Chondrocyte (in vitro differentiated cells): ENCODE measurements around the gene ELF2. TPM values are rescaled to one million over a fixed set of nuclear protein-coding genes. Genes with fewer than 3 reads are reported as not detected.
"Not testable (repeated sequence)": the region's sequence is repeated elsewhere in the genome, so short reads cannot be mapped to it uniquely, and the experiment has no call there.

Source experiments
- DNase-seq: peaks from one replicate; pipeline ENCODE4 v3.0.0; 2021; ENCODE audit warnings: mixed read lengths, low spot score
- H3K27ac Mint-ChIP-seq: one replicate; pipeline ENCODE4 v1.8.0; 2021; ENCODE audit warnings: mild to moderate bottlenecking, moderate library complexity, mixed read lengths; ENCODE audit not compliant: unreplicated experiment
- H3K27me3 Mint-ChIP-seq: 2 replicates; pipeline ENCODE4 v1.8.0; 2021; ENCODE audit warnings: low read depth, mixed read lengths
- H3K36me3 Mint-ChIP-seq: 2 replicates; pipeline ENCODE4 v1.8.0; 2021; ENCODE audit warnings: low read depth, mixed read lengths
- H3K4me1 Mint-ChIP-seq: 2 replicates; pipeline ENCODE4 v1.8.0; 2021; ENCODE audit warnings: low read depth, mild to moderate bottlenecking, mixed read lengths
- H3K4me3 Mint-ChIP-seq: one replicate; pipeline ENCODE4 v1.8.0; 2021; ENCODE audit warnings: mild to moderate bottlenecking, moderate library complexity, mixed read lengths; ENCODE audit not compliant: unreplicated experiment
- H3K9me3 Mint-ChIP-seq: 2 replicates; pipeline ENCODE4 v1.8.0; 2021; ENCODE audit warnings: low read depth, mixed read lengths
- total RNA-seq: library from RNA; stranded (reverse); gene quantifications from 3 replicates; pipeline ENCODE4 v1.2.1, GENCODE V29; 2021
- TF ChIP-seq, protein P1 (sequence below): fragments of 200-600 bp; sonication (generic); IDR thresholded peaks from 2 replicates; pipeline ENCODE4 v1.5.0; 2021; ENCODE audit warnings: antibody characterized with exemption, mild to moderate bottlenecking, moderate library complexity

Gene ELF2
- total RNA-seq, 1 donor from 2014 or later, result 30.2 TPM

DNA sequence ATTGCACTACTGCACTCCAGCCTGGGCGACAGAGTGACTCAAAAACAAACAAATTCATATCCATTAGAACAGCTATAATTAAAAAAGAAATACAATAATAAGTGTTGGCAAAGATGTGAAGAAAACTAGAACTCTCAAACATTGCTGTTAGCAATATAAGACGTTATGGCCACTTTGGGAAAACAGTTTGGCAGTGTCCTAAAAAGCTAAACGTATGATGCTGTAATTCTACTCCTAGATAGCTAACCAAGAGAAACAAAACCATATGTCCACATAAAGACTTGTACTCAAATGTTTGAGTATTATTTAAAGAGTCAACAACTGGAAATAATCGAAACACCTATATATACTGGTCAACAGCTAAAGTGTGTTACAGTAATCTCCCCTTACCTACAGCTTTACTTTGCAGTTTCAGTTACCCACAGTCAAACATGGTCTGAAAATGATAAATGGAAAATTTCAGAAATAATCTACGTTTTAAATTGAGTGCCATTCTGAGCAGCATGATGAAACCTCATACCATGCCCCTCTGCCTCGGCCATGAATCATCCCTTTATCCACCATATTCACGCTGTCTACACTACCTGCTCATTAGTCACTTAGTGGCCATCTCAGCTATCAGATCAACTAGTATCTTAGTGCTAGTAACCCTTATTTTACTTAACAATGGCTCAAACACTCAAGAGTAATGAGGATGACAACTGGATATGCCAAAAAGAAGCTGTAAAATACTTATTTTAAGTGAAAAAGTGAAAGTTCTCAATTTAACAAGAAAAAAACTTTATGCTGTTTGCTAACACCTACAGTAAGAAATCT, 4.9 kb downstream of the ELF2 start:
- peaks cover 26% of the 10 kb centered on the region for H3K4me1 Mint-ChIP-seq
- no peak overlapping the region for H3K4me3 Mint-ChIP-seq
- H3K27me3 Mint-ChIP-seq, result no peaks in the 10 kb centered on the region
- no peaks in the 10 kb centered on the region for H3K36me3 Mint-ChIP-seq
- H3K9me3 Mint-ChIP-seq, result no peaks in the 10 kb centered on the region
- TF ChIP-seq, protein P1, sequence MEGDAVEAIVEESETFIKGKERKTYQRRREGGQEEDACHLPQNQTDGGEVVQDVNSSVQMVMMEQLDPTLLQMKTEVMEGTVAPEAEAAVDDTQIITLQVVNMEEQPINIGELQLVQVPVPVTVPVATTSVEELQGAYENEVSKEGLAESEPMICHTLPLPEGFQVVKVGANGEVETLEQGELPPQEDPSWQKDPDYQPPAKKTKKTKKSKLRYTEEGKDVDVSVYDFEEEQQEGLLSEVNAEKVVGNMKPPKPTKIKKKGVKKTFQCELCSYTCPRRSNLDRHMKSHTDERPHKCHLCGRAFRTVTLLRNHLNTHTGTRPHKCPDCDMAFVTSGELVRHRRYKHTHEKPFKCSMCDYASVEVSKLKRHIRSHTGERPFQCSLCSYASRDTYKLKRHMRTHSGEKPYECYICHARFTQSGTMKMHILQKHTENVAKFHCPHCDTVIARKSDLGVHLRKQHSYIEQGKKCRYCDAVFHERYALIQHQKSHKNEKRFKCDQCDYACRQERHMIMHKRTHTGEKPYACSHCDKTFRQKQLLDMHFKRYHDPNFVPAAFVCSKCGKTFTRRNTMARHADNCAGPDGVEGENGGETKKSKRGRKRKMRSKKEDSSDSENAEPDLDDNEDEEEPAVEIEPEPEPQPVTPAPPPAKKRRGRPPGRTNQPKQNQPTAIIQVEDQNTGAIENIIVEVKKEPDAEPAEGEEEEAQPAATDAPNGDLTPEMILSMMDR, result no peak
- DNase-seq, result no peak
- peak overlapping the region; percentile 45 for H3K27ac Mint-ChIP-seq

DNA sequence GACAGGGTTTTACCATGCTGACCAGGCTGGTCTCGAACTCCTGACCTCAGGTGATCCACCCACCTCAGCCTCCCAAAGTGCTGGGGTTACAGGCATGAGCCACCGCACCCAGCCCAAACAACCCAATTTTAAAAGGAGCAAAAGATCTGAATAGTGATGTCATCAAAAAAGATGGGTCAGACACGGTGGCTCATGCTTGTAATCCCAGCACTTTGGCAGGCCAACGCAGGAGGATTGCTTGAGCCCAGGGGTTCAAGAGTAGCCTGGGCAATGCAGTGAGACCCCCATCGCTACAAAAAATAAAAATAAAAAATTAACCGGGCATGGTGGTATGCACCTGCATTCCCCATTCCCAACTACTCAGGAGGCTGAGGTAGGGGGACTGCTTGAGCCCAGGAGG, 6.1 kb downstream of the ELF2 start:
- DNase-seq, result no peak
- H3K27ac Mint-ChIP-seq, result no peak overlapping the region
- no peaks in the 10 kb centered on the region for H3K36me3 Mint-ChIP-seq
- no peak overlapping the region for H3K4me3 Mint-ChIP-seq
- peaks cover 26% of the 10 kb centered on the region for H3K4me1 Mint-ChIP-seq
- H3K9me3 Mint-ChIP-seq, result no peaks in the 10 kb centered on the region
- no peaks in the 10 kb centered on the region for H3K27me3 Mint-ChIP-seq
- TF ChIP-seq, protein P1, result no peak

DNA sequence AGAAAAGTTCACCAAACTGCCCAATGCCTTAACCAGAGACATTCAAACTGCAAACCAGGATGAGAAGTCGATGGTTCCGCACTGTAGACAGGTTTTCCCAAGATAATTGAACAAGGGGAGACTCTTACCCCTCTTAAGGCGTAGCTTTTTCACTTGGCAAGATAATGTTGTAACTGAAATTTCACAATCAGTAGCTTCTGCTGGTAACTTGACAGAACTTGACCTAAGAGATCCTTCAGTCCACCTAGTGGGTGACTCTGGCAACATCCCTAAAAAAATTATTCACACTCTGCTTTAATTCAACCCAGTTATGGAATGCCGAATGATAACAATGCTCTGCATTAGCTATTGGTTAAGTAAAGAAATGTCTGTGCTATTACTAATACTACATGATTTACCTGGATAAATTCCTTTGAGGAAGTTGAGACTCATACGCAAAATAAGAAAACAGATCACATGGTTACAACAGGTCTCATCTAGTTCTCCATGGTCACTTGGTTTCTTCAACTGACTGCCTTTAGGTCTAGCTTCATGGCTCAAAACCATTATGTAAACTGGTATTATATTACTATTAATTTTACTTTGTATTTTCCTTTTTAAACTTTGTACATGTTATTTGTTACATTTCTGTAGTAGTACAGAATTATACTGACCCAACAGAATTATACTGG, 9.1 kb downstream of the ELF2 start:
- H3K27me3 Mint-ChIP-seq, result no peaks in the 10 kb centered on the region
- TF ChIP-seq, protein P1, result peak; percentile 76
- no peaks in the 10 kb centered on the region for H3K9me3 Mint-ChIP-seq
- H3K36me3 Mint-ChIP-seq, result no peaks in the 10 kb centered on the region
- H3K4me1 Mint-ChIP-seq, result peaks cover 16% of the 10 kb centered on the region
- no peak overlapping the region for H3K27ac Mint-ChIP-seq
- H3K4me3 Mint-ChIP-seq, result no peak overlapping the region
- no peak for DNase-seq

DNA sequence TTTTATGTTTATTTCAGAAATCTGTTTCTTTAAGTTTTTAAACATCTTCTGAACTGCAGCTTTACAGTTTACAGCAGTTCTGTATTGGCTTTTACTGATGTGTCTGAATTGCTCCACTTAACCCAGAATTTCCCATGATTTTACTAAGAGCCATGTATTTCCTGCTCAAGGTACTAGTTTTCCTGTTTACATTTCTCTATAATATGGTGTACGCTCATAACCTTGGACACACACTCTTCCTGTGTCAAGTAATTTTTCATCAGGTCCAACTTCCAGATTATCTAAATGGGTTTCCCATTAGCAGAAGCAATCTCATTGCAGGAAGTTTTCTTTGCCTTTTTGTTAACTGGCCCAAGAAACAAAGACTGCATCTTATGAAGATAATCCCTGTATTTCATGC, 12.3 kb downstream of the ELF2 start:
- Mint-ChIP-seq H3K27ac (no peak overlapping the region), H3K4me3 (no peak overlapping the region), H3K9me3 (no peaks in the 10 kb centered on the region), H3K36me3 (peaks cover 2% of the 10 kb centered on the region), H3K27me3 (no peaks in the 10 kb centered on the region), H3K4me1 (peaks cover 7% of the 10 kb centered on the region)
- TF ChIP-seq, protein P1, result no peak
- DNase-seq, result no peak

DNA sequence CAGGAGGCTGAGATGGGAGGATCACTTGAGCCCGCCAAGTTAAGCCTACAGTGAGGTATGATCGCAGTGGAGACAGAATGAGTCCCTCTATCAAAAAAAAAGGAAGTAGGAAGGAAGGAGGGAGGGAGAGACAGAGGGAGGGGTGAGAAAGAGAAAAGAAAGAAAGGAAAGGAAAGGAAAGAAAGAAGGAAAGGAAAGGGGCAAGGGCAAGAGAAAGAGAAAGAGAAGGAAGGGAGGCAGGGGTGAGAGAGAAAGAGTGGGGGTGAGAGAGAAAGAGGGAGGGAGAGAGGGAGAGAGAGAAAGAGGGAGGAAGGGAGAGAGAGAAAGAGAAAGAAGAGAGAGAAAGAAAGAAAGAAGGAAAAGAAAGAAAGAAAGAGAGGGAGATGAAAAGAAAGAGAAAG, 13.2 kb downstream of the ELF2 start:
- TF ChIP-seq, protein P1, result no peak
- Mint-ChIP-seq H3K4me3 (no peak overlapping the region), H3K9me3 (no peaks in the 10 kb centered on the region), H3K27me3 (no peaks in the 10 kb centered on the region), H3K4me1 (peaks cover 7% of the 10 kb centered on the region), H3K36me3 (peaks cover 2% of the 10 kb centered on the region), H3K27ac (no peak overlapping the region)
- DNase-seq, result no peak

DNA sequence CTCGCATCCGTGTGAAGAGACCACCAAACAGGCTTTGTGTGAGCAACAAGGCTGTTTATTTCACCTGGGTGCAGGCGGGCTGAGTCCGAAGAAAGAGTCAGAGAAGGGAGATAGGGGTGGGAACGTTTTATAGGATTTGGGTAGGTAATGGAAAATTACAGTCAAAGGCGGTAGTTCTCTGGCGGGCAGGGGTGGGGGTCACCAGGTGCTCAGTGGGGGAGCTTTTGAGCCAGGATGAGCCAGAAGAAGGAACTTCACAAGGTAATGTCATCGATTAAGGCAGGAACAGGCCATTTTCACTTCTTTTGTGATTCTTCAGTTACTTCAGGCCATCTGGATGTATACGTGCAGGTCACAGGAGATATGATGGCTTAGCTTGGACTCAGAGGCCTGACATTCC, 19.0 kb downstream of the ELF2 start:
- not testable (repeated sequence) for H3K36me3 Mint-ChIP-seq, H3K4me3 Mint-ChIP-seq, DNase-seq, H3K9me3 Mint-ChIP-seq, H3K27ac Mint-ChIP-seq, H3K27me3 Mint-ChIP-seq
- H3K4me1 Mint-ChIP-seq, result peaks cover 10% of the 10 kb centered on the region
